ENCODE results near the gene CACFD1.

The CACFD1 gene

GRCh38 chr9:133495327-133496293, 35.8 kb downstream of the CACFD1 start:
- in situ Hi-C loops (cut with HindIII; ENCODE audit: low sequenced_read_pairs), result loop anchor here (10.0 kb wide), 1 partner anchor 221 kb away; the partner anchor contains the start of gene ABO

- in situ Hi-C loops (cut with HindIII; ENCODE audit: low sequenced_read_pairs), result loop anchor here (10.0 kb wide), 1 partner anchor 222 kb away; the partner anchor contains the start of gene ABO
Observed at GRCh38 chr9:133496861-133497842, 37.4 kb downstream of the CACFD1 start.

GRCh38 chr9:133499132-133499891, 39.5 kb downstream of the CACFD1 start:
- in situ Hi-C loops (cut with HindIII; ENCODE audit: low sequenced_read_pairs), result loop anchor here (10.0 kb wide), 1 partner anchor 225 kb away; the partner anchor contains the start of gene ABO

- in situ Hi-C loops (cut with HindIII; ENCODE audit: low sequenced_read_pairs), result loop anchor here (10.0 kb wide), 1 partner anchor 225 kb away; the partner anchor contains the start of gene ABO
Observed at GRCh38 chr9:133499892-133500270, 40.1 kb downstream of the CACFD1 start.

GRCh38 chr9:133502112-133502511, 42.3 kb downstream of the CACFD1 start:
- in situ Hi-C loops (cut with HindIII; ENCODE audit: low sequenced_read_pairs), result no loop called here

- in situ Hi-C loops (cut with HindIII; ENCODE audit: low sequenced_read_pairs), result no loop called here
Observed at GRCh38 chr9:133505186-133505830, 45.5 kb downstream of the CACFD1 start.

GRCh38 chr9:133505901-133506652, 46.3 kb downstream of the CACFD1 start:
- in situ Hi-C loops (cut with HindIII; ENCODE audit: low sequenced_read_pairs), result no loop called here

- in situ Hi-C loops (cut with HindIII; ENCODE audit: low sequenced_read_pairs), result no loop called here
Observed at GRCh38 chr9:133506653-133507038, 46.9 kb downstream of the CACFD1 start.

- in situ Hi-C loops (cut with HindIII; ENCODE audit: low sequenced_read_pairs), result no loop called here
Observed at GRCh38 chr9:133507246-133507965, 47.6 kb downstream of the CACFD1 start.

GRCh38 chr9:133508046-133508445, 48.3 kb downstream of the CACFD1 start:
- in situ Hi-C loops (cut with HindIII; ENCODE audit: low sequenced_read_pairs), result no loop called here

GRCh38 chr9:133509179-133510083, 49.7 kb downstream of the CACFD1 start:
- in situ Hi-C loops (cut with HindIII; ENCODE audit: low sequenced_read_pairs), result no loop called here

GRCh38 chr9:133510926-133511505, 51.2 kb downstream of the CACFD1 start:
- in situ Hi-C loops (cut with HindIII; ENCODE audit: low sequenced_read_pairs), result no loop called here

GRCh38 chr9:133511607-133512006, 51.8 kb downstream of the CACFD1 start:
- in situ Hi-C loops (cut with HindIII; ENCODE audit: low sequenced_read_pairs), result no loop called here

- in situ Hi-C loops (cut with HindIII; ENCODE audit: low sequenced_read_pairs), result no loop called here
Observed at GRCh38 chr9:133512253-133513213, 52.8 kb downstream of the CACFD1 start.

GRCh38 chr9:133513214-133514100, 53.7 kb downstream of the CACFD1 start:
- in situ Hi-C loops (cut with HindIII; ENCODE audit: low sequenced_read_pairs), result no loop called here
